Peyer's patch (tissue), 4 donors: ENCODE results near the gene CTU1. TPM values are rescaled to one million over a fixed set of nuclear protein-coding genes. Genes with fewer than 3 reads are reported as not detected.
"Not testable (repeated sequence)": the region's sequence is repeated elsewhere in the genome, so short reads cannot be mapped to it uniquely, and the experiment has no call there.

Experiments
- DNase-seq, 3 donors: peaks; one replicate each; pipeline ENCODE4 v3.0.0-alpha.2; 2017 to 2019
- H3K27ac ChIP-seq, 4 donors: fragments of 200-600 bp; sonication (generic); one replicate each; pipeline ENCODE4 v1.5.1; 2016 to 2019
- H3K27me3 ChIP-seq, 2 donors: fragments of 200-600 bp; sonication (generic); one replicate each; pipeline ENCODE4 v1.5.1; 2019
- H3K36me3 ChIP-seq, 3 donors: fragments of 200-600 bp; sonication (generic); one replicate each; pipeline ENCODE4 v1.5.1; 2016 to 2019
- H3K4me1 ChIP-seq, 4 donors: fragments of 200-600 bp; sonication (generic); one replicate each; pipeline ENCODE4 v1.5.1; 2016 to 2019
- H3K4me3 ChIP-seq, 4 donors: fragments of 200-600 bp; sonication (generic); 1 replicate in 3 of 4; 2 replicates in 1 of 4; pipeline ENCODE4 v1.5.1; 2016 to 2019; ENCODE audit warnings: mild to moderate bottlenecking in 1 of 4
- H3K9me3 ChIP-seq, 4 donors: fragments of 200-600 bp; sonication (generic); one replicate each; pipeline ENCODE4 v1.5.1; 2016 to 2019; ENCODE audit warnings: mild to moderate bottlenecking in 1 of 4
- POLR2A ChIP-seq, 2 donors: fragments of 450-650 bp; IDR thresholded peaks; one replicate each; pipeline ENCODE4 v1.5.1; 2017; ENCODE audit warnings: antibody characterized with exemption in 2 of 2, mild to moderate bottlenecking in 2 of 2, moderate library complexity in 2 of 2
- total RNA-seq, 4 donors: library from RNA; depleted of rRNA; stranded (reverse); fragments of >200 nt; gene quantifications; one replicate each; pipeline ENCODE4 v1.1.0, GENCODE V29; 2016
- TF ChIP-seq, protein P1 (sequence below), 6 experiments: fragments of 450-650 bp in 4 of 6; fragments of 200-600 bp in 2 of 6; sonication (generic) in 1 of 6; IDR thresholded peaks; one replicate each; pipeline ENCODE4 v1.5.1; 2017 to 2019; ENCODE audit warnings: antibody characterized with exemption in 6 of 6, mild to moderate bottlenecking in 3 of 6, moderate library complexity in 1 of 6

The CTU1 gene
- total RNA-seq, 4 donors from 2014 or later, result 4.4 to 10.0 (median 6.5) TPM

DNA sequence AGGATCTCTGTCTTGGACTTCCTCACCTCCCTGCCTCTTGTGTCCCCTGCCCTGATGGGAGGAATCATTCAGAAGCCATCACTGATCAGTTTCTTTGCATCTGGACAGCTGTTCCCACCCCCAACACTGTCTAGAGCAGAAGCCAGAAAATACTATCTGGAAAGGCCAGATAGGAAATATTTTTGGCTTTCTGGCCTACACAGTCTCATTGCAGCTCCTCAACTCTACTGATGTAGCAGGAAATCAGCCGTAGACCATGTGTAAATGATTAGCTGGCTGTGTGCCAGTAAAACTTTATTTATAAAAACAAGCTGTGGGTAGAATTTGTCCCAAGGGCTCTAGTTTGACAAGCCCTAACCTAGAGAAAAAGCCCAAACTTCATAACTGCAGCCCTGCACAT is 39.5 kb upstream of the CTU1 start:
- TF ChIP-seq, protein P1, sequence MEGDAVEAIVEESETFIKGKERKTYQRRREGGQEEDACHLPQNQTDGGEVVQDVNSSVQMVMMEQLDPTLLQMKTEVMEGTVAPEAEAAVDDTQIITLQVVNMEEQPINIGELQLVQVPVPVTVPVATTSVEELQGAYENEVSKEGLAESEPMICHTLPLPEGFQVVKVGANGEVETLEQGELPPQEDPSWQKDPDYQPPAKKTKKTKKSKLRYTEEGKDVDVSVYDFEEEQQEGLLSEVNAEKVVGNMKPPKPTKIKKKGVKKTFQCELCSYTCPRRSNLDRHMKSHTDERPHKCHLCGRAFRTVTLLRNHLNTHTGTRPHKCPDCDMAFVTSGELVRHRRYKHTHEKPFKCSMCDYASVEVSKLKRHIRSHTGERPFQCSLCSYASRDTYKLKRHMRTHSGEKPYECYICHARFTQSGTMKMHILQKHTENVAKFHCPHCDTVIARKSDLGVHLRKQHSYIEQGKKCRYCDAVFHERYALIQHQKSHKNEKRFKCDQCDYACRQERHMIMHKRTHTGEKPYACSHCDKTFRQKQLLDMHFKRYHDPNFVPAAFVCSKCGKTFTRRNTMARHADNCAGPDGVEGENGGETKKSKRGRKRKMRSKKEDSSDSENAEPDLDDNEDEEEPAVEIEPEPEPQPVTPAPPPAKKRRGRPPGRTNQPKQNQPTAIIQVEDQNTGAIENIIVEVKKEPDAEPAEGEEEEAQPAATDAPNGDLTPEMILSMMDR (IDR thresholded peaks at IDR 0.05), result no peak
- TF ChIP-seq POLR2A (IDR thresholded peaks at IDR 0.05), result no peak
- H3K4me3 ChIP-seq, result no peak overlapping the region
- no peaks in the 10 kb centered on the region for H3K4me1 ChIP-seq
- H3K27ac ChIP-seq, result no peak overlapping the region
- no peak for DNase-seq
- no peaks in the 10 kb centered on the region for H3K9me3 ChIP-seq
- no peaks in the 10 kb centered on the region for H3K27me3 ChIP-seq
- H3K36me3 ChIP-seq, result no peaks in the 10 kb centered on the region

DNA sequence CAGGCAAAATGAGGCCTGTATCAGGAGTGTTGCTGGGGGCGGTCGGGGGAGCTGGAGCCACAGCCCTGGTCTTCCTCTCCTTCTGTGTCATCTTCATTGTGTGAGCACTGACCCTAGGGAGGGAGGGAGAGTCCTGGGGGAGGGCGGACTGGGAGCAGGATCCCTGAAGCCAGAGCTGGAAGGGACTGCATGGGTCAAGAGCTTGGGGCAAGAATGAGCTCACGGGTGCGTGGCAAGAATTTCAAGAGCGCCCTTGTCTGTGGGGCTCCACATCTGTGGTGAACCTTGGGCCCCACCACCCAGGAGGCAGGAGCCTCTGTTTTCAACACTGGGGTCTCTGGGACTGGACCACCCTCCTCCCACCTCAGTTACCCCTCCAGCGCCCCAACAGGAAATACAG is 38.5 kb upstream of the CTU1 start:
- no peak for DNase-seq
- no peak for TF ChIP-seq POLR2A (IDR thresholded peaks at IDR 0.05)
- TF ChIP-seq, protein P1 (IDR thresholded peaks at IDR 0.05), result no peak
- Histone ChIP-seq H3K4me1 (no peaks in the 10 kb centered on the region), H3K27me3 (no peaks in the 10 kb centered on the region), H3K9me3 (no peaks in the 10 kb centered on the region), H3K36me3 (no peaks in the 10 kb centered on the region), H3K27ac (no peak overlapping the region), H3K4me3 (no peak overlapping the region)

DNA sequence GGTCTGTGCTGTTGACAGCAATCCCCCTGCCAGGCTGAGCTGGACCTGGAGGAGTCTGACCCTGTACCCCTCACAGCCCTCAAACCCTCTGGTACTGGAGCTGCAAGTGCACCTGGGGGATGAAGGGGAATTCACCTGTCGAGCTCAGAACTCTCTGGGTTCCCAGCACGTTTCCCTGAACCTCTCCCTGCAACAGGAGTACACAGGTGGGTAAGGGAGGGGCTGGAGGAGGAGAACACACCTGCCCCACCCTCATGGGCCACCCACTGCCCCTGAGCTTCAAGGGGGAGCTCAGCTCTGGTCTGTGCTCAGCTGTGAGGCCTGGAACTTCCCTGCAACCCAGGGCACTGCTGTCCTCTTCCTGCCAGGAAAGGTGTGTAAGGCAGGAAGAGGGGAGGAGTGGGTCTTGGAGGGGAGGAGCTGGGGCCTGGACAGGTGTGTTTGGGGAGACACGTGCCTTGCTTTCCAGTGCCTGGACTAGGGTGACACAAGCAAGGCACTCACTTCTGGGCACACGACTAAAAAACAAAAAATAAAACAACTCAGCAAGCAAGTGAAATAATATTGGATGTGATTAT is 37.8 kb upstream of the CTU1 start:
- H3K36me3 ChIP-seq, result no peaks in the 10 kb centered on the region
- DNase-seq, result no peak
- TF ChIP-seq, protein P1 (IDR thresholded peaks at IDR 0.05), result no peak
- TF ChIP-seq POLR2A (IDR thresholded peaks at IDR 0.05), result no peak
- no peaks in the 10 kb centered on the region for H3K27me3 ChIP-seq
- H3K4me1 ChIP-seq, result no peaks in the 10 kb centered on the region
- H3K9me3 ChIP-seq, result no peaks in the 10 kb centered on the region
- H3K27ac ChIP-seq, result no peak overlapping the region
- no peak overlapping the region for H3K4me3 ChIP-seq

DNA sequence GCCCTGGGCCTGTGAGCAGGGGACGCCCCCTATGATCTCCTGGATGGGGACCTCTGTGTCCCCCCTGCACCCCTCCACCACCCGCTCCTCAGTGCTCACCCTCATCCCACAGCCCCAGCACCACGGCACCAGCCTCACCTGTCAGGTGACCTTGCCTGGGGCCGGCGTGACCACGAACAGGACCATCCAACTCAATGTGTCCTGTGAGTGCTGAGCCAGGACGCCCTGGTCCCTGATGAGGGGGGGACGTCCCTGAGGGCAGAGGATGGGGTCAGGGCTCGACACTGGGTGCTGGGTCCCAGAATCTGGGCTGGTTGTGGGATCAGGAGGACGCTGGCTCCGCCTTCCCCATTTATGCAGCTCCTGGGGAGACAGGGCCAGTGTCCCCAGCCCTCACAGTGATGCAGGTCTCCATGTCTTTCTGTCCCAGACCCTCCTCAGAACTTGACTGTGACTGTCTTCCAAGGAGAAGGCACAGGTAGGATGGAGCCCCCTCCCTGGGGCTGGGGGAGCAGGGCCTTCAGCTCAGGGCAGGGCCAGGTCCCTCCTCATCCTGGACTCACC is 36.4 kb upstream of the CTU1 start:
- Histone ChIP-seq H3K27ac (no peak overlapping the region), H3K36me3 (no peaks in the 10 kb centered on the region), H3K4me3 (no peak overlapping the region), H3K9me3 (no peaks in the 10 kb centered on the region), H3K27me3 (no peaks in the 10 kb centered on the region), H3K4me1 (no peaks in the 10 kb centered on the region)
- DNase-seq, result no peak
- no peak for TF ChIP-seq POLR2A (IDR thresholded peaks at IDR 0.05)
- TF ChIP-seq, protein P1 (IDR thresholded peaks at IDR 0.05), result no peak

DNA sequence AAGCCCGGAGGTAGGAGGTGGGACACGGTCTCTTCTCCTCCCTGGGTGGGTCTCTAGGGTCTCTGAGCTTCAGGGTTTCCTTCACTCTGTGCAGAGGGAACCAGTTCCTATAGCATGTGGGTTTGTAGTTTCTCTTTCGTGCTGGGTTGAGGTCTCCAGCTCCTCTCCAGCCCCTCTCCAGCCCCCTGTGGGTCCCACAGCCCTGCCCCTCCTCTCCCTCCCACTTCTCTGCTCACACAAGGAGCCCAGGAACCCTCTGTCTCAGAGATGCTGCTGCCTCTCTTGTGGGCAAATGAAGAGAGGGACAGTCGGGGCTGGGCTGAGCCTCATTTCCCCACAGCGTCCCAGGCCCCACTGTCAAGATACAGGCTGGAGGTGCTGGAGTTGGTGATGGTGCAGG is 35.3 kb upstream of the CTU1 start:
- DNase-seq, result no peak
- Histone ChIP-seq H3K4me3 (no peak overlapping the region), H3K27ac (no peak overlapping the region), H3K36me3 (no peaks in the 10 kb centered on the region), H3K9me3 (no peaks in the 10 kb centered on the region), H3K4me1 (no peaks in the 10 kb centered on the region), H3K27me3 (no peaks in the 10 kb centered on the region)
- no peak for TF ChIP-seq POLR2A (IDR thresholded peaks at IDR 0.05)
- TF ChIP-seq, protein P1 (IDR thresholded peaks at IDR 0.05), result no peak

DNA sequence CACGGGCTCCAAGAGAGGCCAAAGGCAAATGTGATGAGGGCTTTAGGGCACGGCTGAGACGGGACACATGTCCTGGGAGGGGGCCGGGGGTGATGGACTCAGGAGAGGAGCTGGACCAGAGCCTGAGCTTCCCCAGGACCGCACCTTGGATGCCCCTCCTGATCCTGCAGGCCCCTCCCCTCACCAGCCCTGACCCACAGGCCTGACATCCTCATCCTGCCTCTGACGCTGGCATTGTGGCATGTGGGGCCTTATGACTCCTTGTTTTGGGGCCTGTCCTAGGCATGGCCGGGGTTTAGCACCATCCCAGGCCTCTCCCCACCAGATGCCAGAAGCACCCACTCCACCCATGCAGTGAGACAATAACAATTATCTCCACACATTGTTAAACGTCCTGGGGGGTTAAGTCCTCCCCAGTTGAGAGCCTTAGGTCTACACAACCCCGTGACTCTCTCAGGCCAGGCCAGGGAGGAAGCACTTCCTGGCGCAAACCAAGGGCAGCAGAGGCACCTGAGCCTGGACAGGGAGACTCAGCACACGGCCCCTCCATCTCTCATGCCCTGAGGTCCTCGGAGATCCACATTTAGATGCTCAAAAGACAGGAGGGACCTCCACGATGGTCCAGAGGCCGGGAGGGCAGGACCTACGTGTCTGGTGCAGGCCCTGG is 34.7 kb upstream of the CTU1 start:
- not testable (repeated sequence) for DNase-seq, H3K4me1 ChIP-seq, H3K36me3 ChIP-seq, H3K9me3 ChIP-seq, H3K27me3 ChIP-seq, H3K4me3 ChIP-seq
- H3K27ac ChIP-seq, result peak overlapping the region in 2 of 4 donors; percentile 35 to 43
